HG03139 (cell line): ENCODE measurements around the gene EFCAB7.
A peak's percentile ranks its signal among the peaks of the same experiment; 100 is the strongest.

Source experiments
- ATAC-seq: cut with Tn5 transposase; IDR thresholded peaks from one replicate; pipeline ENCODE4 v1.9.1; 2021; ENCODE audit not compliant: unreplicated experiment

EFCAB7 gene

GRCh38 chr1:63602629-63603028 lies 79.3 kb downstream of the EFCAB7 start:
- ATAC-seq: no peak

DNA sequence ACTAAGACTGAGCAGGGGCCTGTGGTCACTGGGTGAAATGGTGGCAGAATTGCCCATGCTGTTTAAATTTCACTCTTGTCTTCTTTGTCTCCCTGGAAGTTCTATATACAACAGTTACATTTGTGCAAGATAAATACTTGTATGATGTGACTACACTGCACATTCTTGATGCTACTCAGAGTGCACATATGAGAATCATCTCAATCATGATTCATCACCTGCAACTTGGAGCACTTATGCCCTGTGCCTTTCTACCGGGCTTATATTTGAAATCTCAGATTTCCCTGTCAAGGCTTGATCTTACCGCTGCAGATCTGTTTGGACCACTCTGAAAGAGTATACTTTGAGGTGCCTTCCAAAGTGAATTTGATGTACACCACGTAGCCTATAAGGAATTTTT lies 80.5 kb downstream of the EFCAB7 start:
- no peak for ATAC-seq

DNA sequence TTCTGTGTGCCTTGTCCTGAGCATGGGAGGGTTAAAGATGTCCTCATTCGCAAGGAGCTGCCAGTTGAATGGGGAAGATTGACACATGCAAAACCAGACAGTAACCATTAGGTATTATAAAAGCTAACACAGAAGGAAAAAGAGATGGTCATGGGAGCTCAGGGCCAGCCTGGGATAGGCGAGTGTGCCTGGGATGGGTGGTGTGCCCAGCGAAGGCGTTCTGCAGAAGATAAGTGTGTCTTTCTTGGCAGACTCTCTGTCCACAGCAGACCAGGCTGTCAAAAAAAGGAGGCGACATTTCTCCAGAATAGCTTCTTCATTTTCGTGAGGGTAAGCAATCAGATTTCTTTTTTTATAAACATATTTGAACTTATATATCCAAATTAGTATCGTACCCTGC lies 84.0 kb downstream of the EFCAB7 start:
- ATAC-seq: no peak

DNA sequence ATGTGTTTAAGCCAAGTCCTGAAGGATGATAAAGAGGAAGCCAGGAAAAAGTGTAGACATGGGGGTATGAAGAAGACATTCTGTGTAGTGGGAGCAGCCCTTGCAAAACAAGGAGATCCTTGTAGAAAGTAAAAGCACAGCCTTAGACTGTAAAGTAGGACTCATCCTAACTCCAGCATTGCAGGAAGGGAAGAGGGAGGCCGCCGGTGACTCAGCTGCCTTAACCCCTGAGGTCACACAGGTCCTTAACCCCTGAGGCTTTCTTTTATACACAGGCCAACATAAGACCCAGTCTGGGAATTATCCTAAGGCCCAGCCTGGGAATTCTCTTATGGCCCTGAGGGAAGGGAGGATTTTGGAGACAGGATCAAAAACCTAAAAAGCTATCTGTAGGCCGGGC lies 87.9 kb downstream of the EFCAB7 start:
- ATAC-seq: no peak

DNA sequence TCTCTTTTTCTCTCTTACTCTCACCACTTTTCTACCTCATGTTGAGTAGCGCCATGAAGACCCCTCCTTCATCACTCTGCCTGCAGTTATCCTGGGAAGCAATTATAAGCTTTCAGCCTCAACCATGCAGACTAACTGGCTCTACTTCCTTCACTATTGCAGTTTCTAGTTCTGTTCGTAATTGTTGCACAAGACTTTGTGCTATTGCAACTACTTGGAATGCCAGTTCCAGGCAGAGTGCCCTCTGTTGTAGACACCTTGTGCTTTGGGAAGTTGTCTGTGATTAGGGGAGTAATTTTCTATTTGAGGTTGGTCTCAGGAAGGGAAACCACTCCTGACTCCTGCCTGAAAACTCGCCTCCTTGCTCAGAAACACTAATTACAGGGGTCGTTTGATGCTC lies 89.2 kb downstream of the EFCAB7 start:
- ATAC-seq: no peak

- ATAC-seq: no peak
These were observed 89.6 kb downstream of the EFCAB7 start for GRCh38 chr1:63612971-63613370.

GRCh38 chr1:63615768-63616420 lies 92.6 kb downstream of the EFCAB7 start:
- ATAC-seq: peak; percentile 78

- no peak for ATAC-seq
These were observed 94.1 kb downstream of the EFCAB7 start for GRCh38 chr1:63617450-63617849.

GRCh38 chr1:63618011-63618410 lies 94.7 kb downstream of the EFCAB7 start:
- no peak for ATAC-seq

DNA sequence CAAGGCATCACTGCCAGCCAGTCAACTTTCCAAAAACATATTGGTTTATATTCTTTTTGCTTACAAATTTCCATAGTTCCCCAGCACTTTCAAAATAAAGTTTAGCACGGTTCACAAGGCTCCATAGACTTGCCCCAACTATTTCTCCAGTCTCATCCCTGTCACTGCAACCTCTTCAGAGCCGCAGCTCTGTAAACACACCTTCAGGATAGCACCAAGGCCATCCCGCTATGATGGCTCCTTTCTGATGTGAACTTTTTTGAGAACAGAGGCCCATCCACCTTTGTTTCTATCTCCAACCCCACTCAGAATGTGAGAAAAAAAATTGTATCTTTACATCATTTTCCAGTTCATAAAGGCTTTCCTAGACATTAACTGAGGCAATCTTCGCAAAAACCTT lies 96.2 kb downstream of the EFCAB7 start:
- ATAC-seq: no peak

DNA sequence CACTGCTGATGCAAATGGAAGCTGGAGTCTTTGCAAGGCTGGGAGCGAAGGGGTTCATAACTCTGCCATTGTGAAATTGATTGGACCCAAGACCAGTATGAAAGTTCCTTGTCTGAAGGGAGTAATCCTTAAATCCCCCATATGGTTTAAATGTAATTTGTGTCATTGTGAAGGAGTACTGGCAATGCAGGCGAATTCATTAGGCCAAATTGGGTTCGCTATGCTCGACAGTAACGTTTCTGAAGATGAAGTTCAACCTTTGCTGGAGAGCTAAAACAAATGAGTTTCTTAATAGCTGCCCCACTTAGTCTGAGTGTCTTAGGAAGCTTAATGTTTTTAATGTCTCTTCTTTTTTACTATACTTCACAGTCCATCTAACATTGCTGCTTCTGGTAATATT lies 97.3 kb downstream of the EFCAB7 start:
- no peak for ATAC-seq

DNA sequence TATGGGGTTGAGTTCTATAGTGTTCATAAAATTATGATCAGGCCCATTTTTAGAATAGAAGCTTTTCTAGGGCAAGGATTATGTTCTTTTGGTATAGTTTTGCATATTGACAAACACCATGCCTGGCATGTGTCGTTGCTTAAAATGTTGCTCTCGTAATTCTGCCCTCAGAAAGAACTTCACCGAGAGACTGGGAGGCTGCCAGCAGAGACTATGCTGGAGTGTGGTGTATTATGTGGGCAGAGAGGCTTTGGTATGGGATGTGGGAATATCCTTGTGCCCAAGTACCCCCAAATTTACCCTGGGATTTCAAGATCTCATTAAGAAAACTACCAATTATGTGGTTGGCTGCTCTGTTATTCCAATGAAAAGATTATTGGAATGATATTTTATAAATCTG lies 97.8 kb downstream of the EFCAB7 start:
- no peak for ATAC-seq

GRCh38 chr1:63621698-63622097 lies 98.4 kb downstream of the EFCAB7 start:
- no peak for ATAC-seq
